GM12892 (cell line): ENCODE measurements around the gene ZNF626.

Experiments used
- POLR2A ChIP-seq: IDR thresholded peaks from 2 replicates; pipeline ENCODE4 v1.6.1; 2011; ENCODE audit warnings: low read depth, low read length, control low read depth
- TAF1 ChIP-seq: IDR thresholded peaks from 2 replicates; pipeline ENCODE4 v1.6.1; 2011; ENCODE audit warnings: low read depth, mild to moderate bottlenecking, control low read depth, low read length, borderline replicate concordance

DNA sequence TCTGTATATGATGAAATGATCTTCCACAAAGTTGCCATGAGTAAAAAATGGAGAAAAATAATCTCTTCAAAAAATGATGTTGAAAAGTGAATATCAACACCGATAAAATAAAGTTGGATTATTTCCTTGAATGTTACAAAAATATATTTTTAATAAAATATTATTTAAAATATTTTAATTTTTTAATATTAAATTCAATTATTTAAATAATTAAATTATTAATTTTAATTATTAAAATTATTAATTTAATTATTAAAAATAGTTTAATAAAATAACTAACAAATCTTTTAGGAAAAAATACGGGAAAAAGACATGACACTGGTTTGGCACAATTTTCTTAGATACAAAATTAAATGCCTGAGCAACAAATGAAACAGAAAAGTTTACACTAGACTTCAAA, 21.3 kb downstream of the ZNF626 start:
- TF ChIP-seq POLR2A (no peak), TAF1 (no peak)
